HG03457 (cell line): Measurements from ENCODE around the gene STK11IP.

ENCODE experiments used
- ATAC-seq: cut with Tn5 transposase; IDR thresholded peaks from one replicate; pipeline ENCODE4 v1.9.1; 2021; ENCODE audit warnings: moderate number of reproducible peaks; ENCODE audit not compliant: unreplicated experiment

STK11IP gene

GRCh38 chr2:219576505-219577388 lies 20.9 kb upstream of the STK11IP start:
- no peak for ATAC-seq

- no peak for ATAC-seq
These were observed 18.6 kb upstream of the STK11IP start for GRCh38 chr2:219578811-219579613.

- ATAC-seq = no peak
These were observed 16.3 kb upstream of the STK11IP start for GRCh38 chr2:219581346-219581745.

- no peak for ATAC-seq
These were observed 6.6 kb upstream of the STK11IP start for GRCh38 chr2:219591091-219591490.

- ATAC-seq = no peak
These were observed 4.9 kb upstream of the STK11IP start for GRCh38 chr2:219592736-219593135.

- ATAC-seq = no peak
These were observed 4.5 kb upstream of the STK11IP start for GRCh38 chr2:219593154-219593553.

GRCh38 chr2:219595256-219595655 lies 2.4 kb upstream of the STK11IP start:
- no peak for ATAC-seq

- peak; percentile 15 for ATAC-seq
These were observed 604 bp upstream of the STK11IP start for GRCh38 chr2:219596954-219597551.

GRCh38 chr2:219598308-219599078 lies 836 bp downstream of the STK11IP start:
- ATAC-seq = no peak

GRCh38 chr2:219603771-219604170 lies 6.1 kb downstream of the STK11IP start:
- ATAC-seq = no peak

- no peak for ATAC-seq
These were observed 7.9 kb downstream of the STK11IP start for GRCh38 chr2:219605607-219605954.

GRCh38 chr2:219607931-219608330 lies 10.3 kb downstream of the STK11IP start:
- ATAC-seq = no peak

- ATAC-seq = no peak
These were observed 10.8 kb downstream of the STK11IP start for GRCh38 chr2:219608399-219608964.

- no peak for ATAC-seq
These were observed 11.6 kb downstream of the STK11IP start for GRCh38 chr2:219609149-219609750.

GRCh38 chr2:219611306-219611705 lies 13.6 kb downstream of the STK11IP start:
- ATAC-seq = no peak

- no peak for ATAC-seq
These were observed 14.4 kb downstream of the STK11IP start for GRCh38 chr2:219611866-219612576.

- ATAC-seq = no peak
These were observed 15.1 kb downstream of the STK11IP start for GRCh38 chr2:219612577-219613286.

GRCh38 chr2:219613461-219614070 lies 15.9 kb downstream of the STK11IP start:
- ATAC-seq = no peak
